ENCODE measurements around the gene DEDD2. TPM values are rescaled to one million over a fixed set of nuclear protein-coding genes. Genes with fewer than 3 reads are reported as not detected.

Gene DEDD2
- total RNA-seq, 3 donors from 2014 or later (not counting 1 experiment from before 2014, with no cell fraction given) = 83.2 to 110 (median 83.7) TPM

GRCh38 chr19:42156571-42156970 lies 60.9 kb downstream of the DEDD2 start:
- peaks cover 56 to 71% of the 10 kb centered on the region in 2 donors for H3K4me1 Mint-ChIP-seq
- Histone ChIP-seq H3K27ac (ENCODE audit: low read length) (no peak overlapping the region), H3K4me1 (ENCODE audit: control insufficient read depth, insufficient read depth, low read length) (peaks cover 43% of the 10 kb centered on the region), H3K9me3 (ENCODE audit: control insufficient read depth, insufficient read depth, low read length) (no peaks in the 10 kb centered on the region), H3K4me3 (ENCODE audit: low read length) (no peak overlapping the region), H3K36me3 (ENCODE audit: control insufficient read depth, insufficient read depth, low read length) (no peaks in the 10 kb centered on the region), H3K27me3 (ENCODE audit: control insufficient read depth, insufficient read depth, low read length) (no peaks in the 10 kb centered on the region)
- H3K27me3 Mint-ChIP-seq (ENCODE audit: low read depth in 2 of 2) = peaks cover 24 to 35% of the 10 kb centered on the region in 2 donors
- no peaks in the 10 kb centered on the region for H3K9me3 Mint-ChIP-seq
- intact Hi-C loops (cut with micrococcal nuclease) = no loop called here
- WGBS (ENCODE audit: insufficient coverage) = 95% methylated on average over 8 of the region's 8 CpGs
- ATAC-seq (no peak), DNase-seq (no peak)
- no peaks in the 10 kb centered on the region for H3K36me3 Mint-ChIP-seq
- no peak overlapping the region for H3K27ac Mint-ChIP-seq
- no peak for TF ChIP-seq CTCF (IDR thresholded peaks at IDR 0.05)
- no peak overlapping the region for H3K4me3 Mint-ChIP-seq

- H3K27me3 Mint-ChIP-seq (ENCODE audit: low read depth in 2 of 2) = peaks cover 17 to 27% of the 10 kb centered on the region in 2 donors
- no peak overlapping the region for H3K4me3 Mint-ChIP-seq
- Histone ChIP-seq H3K4me1 (ENCODE audit: control insufficient read depth, insufficient read depth, low read length) (peaks cover 40% of the 10 kb centered on the region), H3K27me3 (ENCODE audit: control insufficient read depth, insufficient read depth, low read length) (no peaks in the 10 kb centered on the region), H3K9me3 (ENCODE audit: control insufficient read depth, insufficient read depth, low read length) (no peaks in the 10 kb centered on the region), H3K27ac (ENCODE audit: low read length) (no peak overlapping the region), H3K36me3 (ENCODE audit: control insufficient read depth, insufficient read depth, low read length) (no peaks in the 10 kb centered on the region), H3K4me3 (ENCODE audit: low read length) (no peak overlapping the region)
- no peak for TF ChIP-seq CTCF (IDR thresholded peaks at IDR 0.05)
- H3K4me1 Mint-ChIP-seq = peaks cover 49 to 63% of the 10 kb centered on the region in 2 donors
- WGBS (ENCODE audit: insufficient coverage) = 86% methylated on average over 10 of the region's 10 CpGs
- ATAC-seq (no peak), DNase-seq (no peak)
- intact Hi-C loops (cut with micrococcal nuclease) = no loop called here
- no peaks in the 10 kb centered on the region for H3K9me3 Mint-ChIP-seq
- no peak overlapping the region for H3K27ac Mint-ChIP-seq
- H3K36me3 Mint-ChIP-seq = no peaks in the 10 kb centered on the region
Measured at GRCh38 chr19:42155796-42156195, 61.7 kb downstream of the DEDD2 start.

- Histone ChIP-seq H3K4me3 (ENCODE audit: low read length) (no peak overlapping the region), H3K4me1 (ENCODE audit: control insufficient read depth, insufficient read depth, low read length) (peaks cover 31% of the 10 kb centered on the region), H3K36me3 (ENCODE audit: control insufficient read depth, insufficient read depth, low read length) (no peaks in the 10 kb centered on the region), H3K27me3 (ENCODE audit: control insufficient read depth, insufficient read depth, low read length) (no peaks in the 10 kb centered on the region), H3K27ac (ENCODE audit: low read length) (no peak overlapping the region), H3K9me3 (ENCODE audit: control insufficient read depth, insufficient read depth, low read length) (no peaks in the 10 kb centered on the region)
- peak overlapping the region in 1 of 2 donors; percentile 41 for H3K27ac Mint-ChIP-seq
- H3K4me1 Mint-ChIP-seq = peaks cover 38 to 52% of the 10 kb centered on the region in 2 donors
- no peak for TF ChIP-seq CTCF (IDR thresholded peaks at IDR 0.05)
- no peak overlapping the region for H3K4me3 Mint-ChIP-seq
- intact Hi-C loops (cut with micrococcal nuclease) = no loop called here
- DNase-seq (no peak), ATAC-seq (peak in 2 of 3 donors; percentile 48)
- H3K27me3 Mint-ChIP-seq (ENCODE audit: low read depth in 2 of 2) = peaks cover 13 to 26% of the 10 kb centered on the region in 2 donors
- H3K9me3 Mint-ChIP-seq = no peaks in the 10 kb centered on the region
- H3K36me3 Mint-ChIP-seq = no peaks in the 10 kb centered on the region
- WGBS (ENCODE audit: insufficient coverage) = 46% methylated on average over 15 of the region's 15 CpGs
Measured at GRCh38 chr19:42154471-42155323, 62.8 kb downstream of the DEDD2 start.

Data from natural killer cell (primary cell).